Ascending aorta (tissue), 2 donors: Measurements from ENCODE around the gene P4HA2. TPM values are rescaled to one million over a fixed set of nuclear protein-coding genes. Genes with fewer than 3 reads are reported as not detected.

Experiments used
- DNase-seq, 2 donors: peaks; one replicate each; pipeline ENCODE4 v3.0.0-alpha.2; 2019; ENCODE audit warnings: low spot score in 2 of 2
- H3K27ac ChIP-seq, 2 donors: fragments of 200-600 bp; sonication (generic); one replicate each; pipeline ENCODE4 v1.5.1; 2016 to 2017; ENCODE audit warnings: mild to moderate bottlenecking in 1 of 2
- H3K27me3 ChIP-seq: fragments of 200-600 bp; sonication (generic); one replicate; pipeline ENCODE4 v1.5.1; 2017
- H3K36me3 ChIP-seq, 2 donors: fragments of 200-600 bp; sonication (generic); one replicate each; pipeline ENCODE4 v1.5.1; 2016
- H3K4me1 ChIP-seq, 2 donors: fragments of 200-600 bp; sonication (generic); one replicate each; pipeline ENCODE4 v1.5.1; 2016 to 2017; ENCODE audit warnings: mild to moderate bottlenecking in 1 of 2
- H3K4me3 ChIP-seq, 2 donors: fragments of 200-600 bp; sonication (generic); one replicate each; pipeline ENCODE4 v1.5.1; 2016 to 2017; ENCODE audit warnings: mild to moderate bottlenecking in 1 of 2
- H3K9me3 ChIP-seq, 2 donors: fragments of 200-600 bp; sonication (generic); one replicate each; pipeline ENCODE4 v1.5.1; 2016
- CTCF ChIP-seq, 3 experiments: fragments of 200-600 bp in 2 of 3; fragments of 450-650 bp in 1 of 3; sonication (generic) in 2 of 3; IDR thresholded peaks; one replicate each; pipeline ENCODE4 v1.5.1; 2016 to 2019; ENCODE audit warnings: antibody characterized with exemption in 3 of 3, mild to moderate bottlenecking in 1 of 3, moderate library complexity in 1 of 3
- intact Hi-C: fragments of 100-400 bp; cut with DNase I; formaldehyde crosslinking; loops from one replicate; pipeline ENCODE4 v1.15.1; 2023
- total RNA-seq: library from RNA; depleted of rRNA; stranded (reverse); fragments of >200 nt; gene quantifications from one replicate; pipeline ENCODE4 v1.1.0, GENCODE V29; 2016

P4HA2 gene
- total RNA-seq, 1 donor from 2014 or later: 22.6 TPM

- Histone ChIP-seq H3K4me3 (no peak overlapping the region), H3K9me3 (peaks cover 12 to 42% of the 10 kb centered on the region in 2 donors), H3K4me1 (no peaks in the 10 kb centered on the region), H3K36me3 (no peaks in the 10 kb centered on the region), H3K27me3 (no peaks in the 10 kb centered on the region), H3K27ac (no peak overlapping the region)
- TF ChIP-seq CTCF (IDR thresholded peaks at IDR 0.05): no peak
- DNase-seq: no peak
- intact Hi-C loops: no loop called here
Observed at GRCh38 chr5:132143148-132143547, 84.5 kb downstream of the P4HA2 start.

GRCh38 chr5:132142459-132142858 lies 85.2 kb downstream of the P4HA2 start:
- DNase-seq: no peak
- H3K36me3 ChIP-seq: no peaks in the 10 kb centered on the region
- no peak overlapping the region for H3K27ac ChIP-seq
- peaks cover 12 to 42% of the 10 kb centered on the region in 2 donors for H3K9me3 ChIP-seq
- no peaks in the 10 kb centered on the region for H3K27me3 ChIP-seq
- no peak for TF ChIP-seq CTCF (IDR thresholded peaks at IDR 0.05)
- H3K4me3 ChIP-seq: no peak overlapping the region
- intact Hi-C loops: no loop called here
- H3K4me1 ChIP-seq: no peaks in the 10 kb centered on the region

Other genes with a start within 250 kb of the P4HA2 start
- gene ACSL6, start 216.2 kb downstream of the P4HA2 start, total RNA-seq: 7.6 TPM
- not detected for gene IL3, start 167.2 kb downstream of the P4HA2 start, total RNA-seq
- not detected for gene CSF2, start 154.1 kb downstream of the P4HA2 start, total RNA-seq
- 49.1 TPM for gene PDLIM4, start 29.8 kb upstream of the P4HA2 start, total RNA-seq
- 18.1 TPM for gene SLC22A4, start 66.5 kb upstream of the P4HA2 start, total RNA-seq
- 11.9 TPM for gene SLC22A5, start 141.9 kb upstream of the P4HA2 start, total RNA-seq